ENCODE measurements around the gene MYO9B. TPM values are rescaled to one million over a fixed set of nuclear protein-coding genes. Genes with fewer than 3 reads are reported as not detected.

Gene MYO9B
- total RNA-seq, 1 donor = 96.6 TPM

GRCh38 chr19:17232258-17232657 lies 156.7 kb downstream of the MYO9B start:
- Histone ChIP-seq H3K4me3 (ENCODE audit: insufficient read depth, low read length) (no peak overlapping the region), H3K4me2 (ENCODE audit: insufficient read depth, low read length) (no peak overlapping the region), H3K27me3 (ENCODE audit: insufficient read depth, low read length) (no peaks in the 10 kb centered on the region), H4K20me1 (ENCODE audit: insufficient read depth, low read length) (peaks cover 9% of the 10 kb centered on the region), H2AFZ (ENCODE audit: low read length) (no peak overlapping the region), H3K36me3 (ENCODE audit: insufficient read depth, low read length) (peaks cover 10% of the 10 kb centered on the region), H3K9me3 (ENCODE audit: low read depth, low read length) (no peaks in the 10 kb centered on the region), H3K27ac (ENCODE audit: low read depth, low read length) (no peak overlapping the region), H3K4me1 (ENCODE audit: insufficient read depth, low read length) (peaks cover 7% of the 10 kb centered on the region), H3K79me2 (ENCODE audit: insufficient read depth, low read length) (peaks cover 11% of the 10 kb centered on the region)
- DNase-seq (ENCODE audit: insufficient read length, low spot score, missing footprints) = no peak
- TF ChIP-seq, protein P1, sequence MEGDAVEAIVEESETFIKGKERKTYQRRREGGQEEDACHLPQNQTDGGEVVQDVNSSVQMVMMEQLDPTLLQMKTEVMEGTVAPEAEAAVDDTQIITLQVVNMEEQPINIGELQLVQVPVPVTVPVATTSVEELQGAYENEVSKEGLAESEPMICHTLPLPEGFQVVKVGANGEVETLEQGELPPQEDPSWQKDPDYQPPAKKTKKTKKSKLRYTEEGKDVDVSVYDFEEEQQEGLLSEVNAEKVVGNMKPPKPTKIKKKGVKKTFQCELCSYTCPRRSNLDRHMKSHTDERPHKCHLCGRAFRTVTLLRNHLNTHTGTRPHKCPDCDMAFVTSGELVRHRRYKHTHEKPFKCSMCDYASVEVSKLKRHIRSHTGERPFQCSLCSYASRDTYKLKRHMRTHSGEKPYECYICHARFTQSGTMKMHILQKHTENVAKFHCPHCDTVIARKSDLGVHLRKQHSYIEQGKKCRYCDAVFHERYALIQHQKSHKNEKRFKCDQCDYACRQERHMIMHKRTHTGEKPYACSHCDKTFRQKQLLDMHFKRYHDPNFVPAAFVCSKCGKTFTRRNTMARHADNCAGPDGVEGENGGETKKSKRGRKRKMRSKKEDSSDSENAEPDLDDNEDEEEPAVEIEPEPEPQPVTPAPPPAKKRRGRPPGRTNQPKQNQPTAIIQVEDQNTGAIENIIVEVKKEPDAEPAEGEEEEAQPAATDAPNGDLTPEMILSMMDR (IDR thresholded peaks at IDR 0.05; ENCODE audit: extremely low read depth, low read depth, low read length) = no peak

- TF ChIP-seq, protein P1 (IDR thresholded peaks at IDR 0.05; ENCODE audit: extremely low read depth, low read depth, low read length) = no peak
- Histone ChIP-seq H4K20me1 (ENCODE audit: insufficient read depth, low read length) (peaks cover 11% of the 10 kb centered on the region), H3K4me1 (ENCODE audit: insufficient read depth, low read length) (peaks cover 7% of the 10 kb centered on the region), H3K27me3 (ENCODE audit: insufficient read depth, low read length) (no peaks in the 10 kb centered on the region), H3K36me3 (ENCODE audit: insufficient read depth, low read length) (peaks cover 20% of the 10 kb centered on the region), H3K4me2 (ENCODE audit: insufficient read depth, low read length) (peak overlapping the region; percentile 77), H3K27ac (ENCODE audit: low read depth, low read length) (no peak overlapping the region), H3K9me3 (ENCODE audit: low read depth, low read length) (no peaks in the 10 kb centered on the region), H2AFZ (ENCODE audit: low read length) (no peak overlapping the region), H3K4me3 (ENCODE audit: insufficient read depth, low read length) (peak overlapping the region; percentile 71), H3K79me2 (ENCODE audit: insufficient read depth, low read length) (peaks cover 11% of the 10 kb centered on the region)
- DNase-seq (ENCODE audit: insufficient read length, low spot score, missing footprints) = peak; percentile 90
These were observed 159.3 kb downstream of the MYO9B start for GRCh38 chr19:17234911-17235299.

DNA sequence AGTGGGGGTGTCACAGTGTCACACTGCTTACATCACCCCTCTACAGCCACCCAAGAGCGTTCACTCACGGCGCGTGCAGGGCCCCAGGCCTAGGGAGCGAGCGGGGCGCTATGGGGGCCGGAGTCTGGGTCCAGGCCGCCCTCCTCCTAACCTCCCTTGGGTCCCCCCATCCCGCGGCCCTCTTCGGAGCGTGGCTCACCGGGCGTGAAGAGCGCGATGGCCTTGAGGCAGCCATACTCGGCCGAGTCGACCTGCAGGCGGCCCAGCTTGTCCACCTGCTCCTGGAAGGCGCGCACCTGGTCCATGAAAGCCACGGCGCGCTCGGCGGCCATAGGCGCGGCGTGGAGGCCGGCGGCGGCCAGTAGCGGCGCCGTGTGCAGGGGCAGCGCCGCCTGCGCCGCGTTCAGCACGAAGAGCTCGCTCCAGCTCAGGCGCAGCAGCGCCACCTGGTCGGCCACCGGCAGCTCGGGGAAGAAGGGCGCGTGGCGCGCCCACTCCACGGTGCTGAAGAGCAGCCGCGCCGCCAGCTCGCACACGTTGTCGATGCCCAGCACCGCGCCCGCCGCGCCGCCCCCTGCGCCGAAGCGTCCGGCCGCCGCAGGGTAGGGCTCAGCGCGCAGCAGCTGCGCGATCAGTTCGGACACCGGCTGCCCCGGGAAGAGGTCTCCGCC lies 159.9 kb downstream of the MYO9B start:
- Histone ChIP-seq H3K4me3 (ENCODE audit: insufficient read depth, low read length) (peak overlapping the region; percentile 71), H3K9me3 (ENCODE audit: low read depth, low read length) (no peaks in the 10 kb centered on the region), H4K20me1 (ENCODE audit: insufficient read depth, low read length) (peaks cover 11% of the 10 kb centered on the region), H3K4me1 (ENCODE audit: insufficient read depth, low read length) (peaks cover 7% of the 10 kb centered on the region), H2AFZ (ENCODE audit: low read length) (peak overlapping the region; percentile 51), H3K27me3 (ENCODE audit: insufficient read depth, low read length) (no peaks in the 10 kb centered on the region), H3K36me3 (ENCODE audit: insufficient read depth, low read length) (peaks cover 20% of the 10 kb centered on the region), H3K27ac (ENCODE audit: low read depth, low read length) (no peak overlapping the region), H3K4me2 (ENCODE audit: insufficient read depth, low read length) (peak overlapping the region; percentile 77), H3K79me2 (ENCODE audit: insufficient read depth, low read length) (peaks cover 14% of the 10 kb centered on the region)
- TF ChIP-seq, protein P1 (IDR thresholded peaks at IDR 0.05; ENCODE audit: extremely low read depth, low read depth, low read length) = peak; percentile 34
- peak; percentile 97 for DNase-seq (ENCODE audit: insufficient read length, low spot score, missing footprints)

DNA sequence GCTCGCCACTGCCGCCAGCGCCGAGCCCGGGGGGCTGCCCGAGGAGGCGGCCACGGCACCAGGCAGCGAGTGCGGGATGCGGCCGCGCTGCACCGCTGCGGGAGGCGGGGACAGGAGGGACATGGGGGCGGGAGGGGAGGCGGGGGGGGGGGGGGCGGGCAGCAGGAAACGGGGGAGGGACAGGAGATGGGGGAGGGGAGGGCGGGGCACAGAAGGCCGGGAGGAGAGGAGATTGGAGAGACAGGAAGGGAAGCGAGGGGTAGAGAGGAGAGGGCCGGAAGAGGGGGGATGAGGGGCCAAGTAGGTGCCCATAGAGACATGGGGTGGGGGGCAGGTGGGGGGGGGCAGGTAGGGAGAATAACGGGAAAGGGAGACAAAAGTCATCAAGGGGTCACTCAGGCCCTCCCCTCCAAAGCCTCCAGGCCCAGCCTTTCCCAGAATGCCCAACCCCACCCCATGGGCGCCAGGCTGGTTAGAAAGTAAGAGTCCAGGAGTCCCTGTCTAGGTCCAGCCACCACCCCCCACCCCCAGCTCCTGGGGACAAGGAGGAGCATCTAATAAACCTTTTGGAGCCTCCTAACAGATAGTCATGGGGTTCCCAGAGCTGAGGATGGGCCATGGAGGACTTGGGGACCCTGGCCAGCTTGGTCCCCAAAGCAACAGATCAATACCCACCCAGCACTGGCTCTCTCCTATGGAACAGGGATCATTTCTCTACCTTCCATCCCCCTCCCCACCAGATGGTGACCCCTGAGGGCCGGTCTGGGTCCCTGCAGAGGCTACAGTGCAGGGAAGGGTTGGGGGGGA lies 160.6 kb downstream of the MYO9B start:
- Histone ChIP-seq H4K20me1 (ENCODE audit: insufficient read depth, low read length) (peaks cover 18% of the 10 kb centered on the region), H3K36me3 (ENCODE audit: insufficient read depth, low read length) (peaks cover 22% of the 10 kb centered on the region), H2AFZ (ENCODE audit: low read length) (no peak overlapping the region), H3K27ac (ENCODE audit: low read depth, low read length) (no peak overlapping the region), H3K79me2 (ENCODE audit: insufficient read depth, low read length) (peaks cover 21% of the 10 kb centered on the region), H3K4me1 (ENCODE audit: insufficient read depth, low read length) (peaks cover 7% of the 10 kb centered on the region), H3K4me2 (ENCODE audit: insufficient read depth, low read length) (peak overlapping the region; percentile 77), H3K9me3 (ENCODE audit: low read depth, low read length) (no peaks in the 10 kb centered on the region), H3K4me3 (ENCODE audit: insufficient read depth, low read length) (peak overlapping the region; percentile 71), H3K27me3 (ENCODE audit: insufficient read depth, low read length) (no peaks in the 10 kb centered on the region)
- DNase-seq (ENCODE audit: insufficient read length, low spot score, missing footprints) = peak; percentile 77
- TF ChIP-seq, protein P1 (IDR thresholded peaks at IDR 0.05; ENCODE audit: extremely low read depth, low read depth, low read length) = no peak
